AG04450 (cell line): Measurements from ENCODE around the gene SCRN1. TPM values are rescaled to one million over a fixed set of nuclear protein-coding genes. Genes with fewer than 3 reads are reported as not detected.

Experiments
- CTCF ChIA-PET: fragments of 300-600, 350-600 bp; formaldehyde crosslinking; extraction: SDS; loops from one replicate; lab custom pipeline; 2022; ENCODE audit warnings: antibody characterized with exemption, inconsistent platforms; lab: Charles Lee
- POLR2A ChIA-PET: fragments of 350-600 bp; formaldehyde crosslinking; extraction: SDS; loops from one replicate; lab custom pipeline; 2021; ENCODE audit warnings: antibody characterized with exemption, inconsistent platforms; lab: Yijun Ruan, JAX
- DNase-seq: peaks from one replicate; pipeline ENCODE4 v3.0.0-alpha.2; 2011; ENCODE audit warnings: low read depth, low spot score
- H3K27ac ChIP-seq: one replicate; pipeline ENCODE4 v1.5.1; 2012; ENCODE audit warnings: low read depth, low read length, control low read depth
- H3K27me3 ChIP-seq: one replicate; pipeline ENCODE4 v1.6.0; 2012; ENCODE audit warnings: low read length; ENCODE audit not compliant: control insufficient read depth, insufficient read depth
- H3K4me3 ChIP-seq: 2 replicates; pipeline ENCODE4 v1.5.1; 2011; ENCODE audit warnings: mild to moderate bottlenecking, low read depth, low read length, control low read depth
- H3K9me3 ChIP-seq: 2 replicates; pipeline ENCODE4 v1.5.1; 2012; ENCODE audit warnings: low read length; ENCODE audit not compliant: control insufficient read depth, insufficient read depth
- polyA plus RNA-seq: library from polyadenylated mRNA; depleted of rRNA; stranded (reverse); fragments of >200 nt; gene quantifications from 2 replicates; pipeline ENCODE4 v1.2.3, GENCODE V29; 2011
- TF ChIP-seq, protein P1 (sequence below): IDR thresholded peaks from 2 replicates; pipeline ENCODE4 v1.5.1; 2011; ENCODE audit warnings: low read depth, low read length, control low read depth, inconsistent platforms

SCRN1 gene
- polyA plus RNA-seq, 1 experiment, result 123 TPM

DNA sequence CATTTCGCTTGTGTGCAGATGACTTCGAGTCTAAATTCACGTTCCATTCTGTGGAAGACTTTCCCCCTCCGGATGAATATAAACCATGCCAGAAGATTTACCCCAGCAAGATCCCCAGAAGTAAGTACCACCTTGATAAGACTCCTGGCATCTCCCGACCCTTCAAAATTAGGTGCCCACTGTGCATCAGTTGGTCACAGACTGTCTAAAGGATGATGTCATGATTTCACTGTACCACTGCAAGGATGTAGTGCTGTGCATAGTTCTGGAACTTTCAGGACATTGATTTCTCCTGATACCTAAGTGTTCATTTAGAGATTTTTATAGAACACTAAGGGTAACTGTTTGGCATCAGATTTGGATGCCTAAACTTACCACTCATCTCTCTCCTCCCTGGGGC lies 100.3 kb downstream of the SCRN1 start:
- ChIA-PET CTCF (no interaction called here), POLR2A (no interaction called here)
- Histone ChIP-seq H3K4me3 (no peak overlapping the region), H3K27me3 (peaks cover 19% of the 10 kb centered on the region), H3K27ac (no peak overlapping the region), H3K9me3 (no peaks in the 10 kb centered on the region)
- no peak for DNase-seq
- TF ChIP-seq, protein P1, sequence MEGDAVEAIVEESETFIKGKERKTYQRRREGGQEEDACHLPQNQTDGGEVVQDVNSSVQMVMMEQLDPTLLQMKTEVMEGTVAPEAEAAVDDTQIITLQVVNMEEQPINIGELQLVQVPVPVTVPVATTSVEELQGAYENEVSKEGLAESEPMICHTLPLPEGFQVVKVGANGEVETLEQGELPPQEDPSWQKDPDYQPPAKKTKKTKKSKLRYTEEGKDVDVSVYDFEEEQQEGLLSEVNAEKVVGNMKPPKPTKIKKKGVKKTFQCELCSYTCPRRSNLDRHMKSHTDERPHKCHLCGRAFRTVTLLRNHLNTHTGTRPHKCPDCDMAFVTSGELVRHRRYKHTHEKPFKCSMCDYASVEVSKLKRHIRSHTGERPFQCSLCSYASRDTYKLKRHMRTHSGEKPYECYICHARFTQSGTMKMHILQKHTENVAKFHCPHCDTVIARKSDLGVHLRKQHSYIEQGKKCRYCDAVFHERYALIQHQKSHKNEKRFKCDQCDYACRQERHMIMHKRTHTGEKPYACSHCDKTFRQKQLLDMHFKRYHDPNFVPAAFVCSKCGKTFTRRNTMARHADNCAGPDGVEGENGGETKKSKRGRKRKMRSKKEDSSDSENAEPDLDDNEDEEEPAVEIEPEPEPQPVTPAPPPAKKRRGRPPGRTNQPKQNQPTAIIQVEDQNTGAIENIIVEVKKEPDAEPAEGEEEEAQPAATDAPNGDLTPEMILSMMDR, result no peak

DNA sequence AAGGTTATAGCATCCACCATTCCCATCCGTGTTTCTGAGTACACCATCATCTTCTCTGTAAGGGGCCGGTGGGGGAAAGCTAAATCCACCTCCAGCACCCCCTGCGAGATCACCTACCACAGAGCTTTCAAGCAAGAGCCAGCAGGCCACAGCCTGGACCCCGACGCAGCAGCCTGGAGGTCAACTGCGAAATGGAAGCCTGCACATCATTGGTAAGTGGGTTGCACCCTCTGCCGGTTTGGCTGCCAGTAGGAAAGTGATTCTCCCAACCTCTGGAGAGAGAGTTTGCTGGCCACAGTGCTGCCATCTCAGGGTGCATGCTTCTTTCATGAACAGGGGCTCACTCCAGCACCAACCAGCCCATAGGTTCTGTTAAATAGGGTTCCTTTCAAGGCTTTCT lies 101.6 kb downstream of the SCRN1 start:
- H3K27ac ChIP-seq, result no peak overlapping the region
- POLR2A ChIA-PET, result no interaction called here
- H3K4me3 ChIP-seq, result no peak overlapping the region
- H3K27me3 ChIP-seq, result peaks cover 24% of the 10 kb centered on the region
- DNase-seq, result no peak
- no peaks in the 10 kb centered on the region for H3K9me3 ChIP-seq
- TF ChIP-seq, protein P1, result no peak
- CTCF ChIA-PET, result no interaction called here

DNA sequence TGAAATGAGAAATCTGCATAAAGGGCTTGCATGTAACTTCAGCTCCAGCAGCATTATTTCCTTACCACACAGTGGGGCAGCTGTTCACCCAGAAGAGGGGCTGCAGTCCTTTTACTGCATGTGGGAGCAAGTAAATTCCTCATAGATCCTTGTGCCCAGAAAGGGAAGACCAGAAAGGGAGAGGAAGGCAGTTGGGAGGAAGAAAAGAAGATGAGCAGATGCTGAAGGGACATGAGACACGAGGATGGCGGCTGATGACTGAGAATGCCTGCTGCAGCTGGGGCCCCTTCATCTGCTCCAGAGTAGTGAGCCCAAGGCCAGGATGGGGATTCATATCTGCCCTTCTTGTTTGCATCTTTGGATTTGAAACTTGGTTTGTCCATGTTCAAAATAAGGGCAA lies 102.8 kb downstream of the SCRN1 start:
- Histone ChIP-seq H3K9me3 (no peaks in the 10 kb centered on the region), H3K27ac (no peak overlapping the region), H3K4me3 (no peak overlapping the region), H3K27me3 (peaks cover 24% of the 10 kb centered on the region)
- ChIA-PET POLR2A (no interaction called here), CTCF (no interaction called here)
- TF ChIP-seq, protein P1, result no peak
- no peak for DNase-seq

DNA sequence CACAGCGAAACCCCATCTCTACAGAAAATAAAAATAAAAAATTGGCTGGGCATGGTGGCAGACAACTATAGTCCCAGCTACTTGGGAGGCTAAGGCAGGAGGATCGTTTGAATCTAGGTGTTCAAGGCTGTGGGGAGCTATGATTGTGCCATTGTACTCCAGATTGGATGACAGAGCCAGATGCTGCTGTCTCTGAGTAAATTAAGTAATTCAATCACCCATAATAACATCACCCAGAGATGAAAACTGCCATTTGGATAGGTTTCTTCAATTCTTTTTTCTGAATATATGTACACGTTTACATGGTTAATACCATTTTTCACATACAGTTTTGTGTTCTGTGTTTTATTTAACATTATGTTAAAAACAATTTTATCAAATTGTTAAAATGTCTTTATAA lies 104.0 kb downstream of the SCRN1 start:
- ChIA-PET POLR2A (no interaction called here), CTCF (interaction anchor here (0.6 kb wide), 3 partner anchors 166 to 624 kb away, joined by 5 to 6 read pairs (median 6); no protein-coding TSS in a partner anchor)
- no peak for DNase-seq
- TF ChIP-seq, protein P1, result no peak
- H3K27ac ChIP-seq, result no peak overlapping the region
- H3K4me3 ChIP-seq, result no peak overlapping the region
- no peaks in the 10 kb centered on the region for H3K9me3 ChIP-seq
- H3K27me3 ChIP-seq, result peaks cover 22% of the 10 kb centered on the region

DNA sequence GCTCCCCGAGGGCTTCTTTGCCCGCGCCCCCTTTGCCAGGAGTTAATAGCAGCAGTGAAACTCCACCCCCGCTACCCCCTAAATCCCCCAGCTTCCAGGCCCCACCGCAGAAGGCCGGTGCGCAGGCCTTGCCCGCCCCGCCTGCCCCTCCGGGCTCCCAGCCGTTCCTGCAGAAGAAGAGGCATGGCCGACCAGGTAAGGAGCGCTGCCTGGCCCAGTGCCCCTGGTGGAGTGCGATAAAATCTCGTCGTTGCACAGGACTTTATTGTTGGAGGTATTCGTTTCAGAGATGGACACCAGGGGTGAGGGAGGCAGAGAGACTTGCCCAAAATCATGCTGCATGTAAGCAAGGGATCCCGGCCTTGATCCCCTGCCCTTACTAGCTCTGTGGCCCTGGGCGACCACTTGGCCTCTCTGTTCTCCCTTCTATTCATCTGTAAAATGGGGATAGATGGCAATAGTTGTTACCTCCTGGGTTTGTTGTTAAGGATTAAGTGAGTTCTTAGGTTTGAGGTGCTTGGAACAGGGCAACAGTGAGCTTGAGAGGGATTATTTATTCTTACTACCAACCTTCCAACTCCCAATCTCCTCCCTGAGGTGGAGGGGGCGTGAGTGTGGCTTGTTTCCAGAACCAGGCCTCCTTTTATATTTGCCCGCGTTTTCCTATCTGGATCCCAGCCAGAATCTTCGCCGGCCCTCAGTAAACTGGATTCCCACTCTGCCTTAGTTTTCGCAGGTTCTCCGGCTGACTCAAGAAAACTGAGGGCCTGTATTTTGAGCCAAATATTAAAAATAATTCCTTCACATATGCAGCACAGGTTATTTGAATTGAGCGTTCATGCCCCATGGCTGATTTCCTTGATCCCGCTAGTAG lies 105.0 kb downstream of the SCRN1 start:
- Histone ChIP-seq H3K9me3 (no peaks in the 10 kb centered on the region), H3K4me3 (no peak overlapping the region), H3K27me3 (peaks cover 22% of the 10 kb centered on the region), H3K27ac (no peak overlapping the region)
- CTCF ChIA-PET, result interaction anchor here (0.7 kb wide), 1 partner anchor 37 kb away, joined by 3 read pairs; no protein-coding TSS in a partner anchor
- POLR2A ChIA-PET, result no interaction called here
- TF ChIP-seq, protein P1, result no peak
- no peak for DNase-seq
